ENCODE measurements around the gene FBLN1. TPM values are rescaled to one million over a fixed set of nuclear protein-coding genes. Genes with fewer than 3 reads are reported as not detected.
A peak's percentile ranks its signal among the peaks of the same experiment; 100 is the strongest.
"Not testable (repeated sequence)": the region's sequence is repeated elsewhere in the genome, so short reads cannot be mapped to it uniquely, and the experiment has no call there.

The FBLN1 gene
- total and polyA plus RNA-seq, 9 donors: 62.7 to 394 (median 189) TPM

GRCh38 chr22:45553351-45554039, 50.8 kb downstream of the FBLN1 start:
- Histone ChIP-seq H3K9me3 (no peaks in the 10 kb centered on the region), H3K36me3 (no peaks in the 10 kb centered on the region), H3K27ac (peak overlapping the region; percentile 62 to 84), H3K4me1 (ENCODE audit: insufficient read depth) (peaks cover 42% of the 10 kb centered on the region), H3K4me3 (no peak overlapping the region), H3K27me3 (no peaks in the 10 kb centered on the region)
- WGBS, 3 donors: 5 to 6% (median 5%) methylated on average over 23 of the region's 23 CpGs
- DNase-seq: peak; percentile 87 to 94 (median 91)
- intact Hi-C loops (cut with DNase I): loop anchor here (2.0 to 5.0 kb wide), 6 partner anchors 41 to 286 kb away; no protein-coding TSS in a partner anchor
- TF ChIP-seq POLR2A (IDR thresholded peaks at IDR 0.05) (peak; percentile 31), EP300 (IDR thresholded peaks at IDR 0.05) (no peak), CTCF (IDR thresholded peaks at IDR 0.05) (peak; percentile 88 to 99 (median 97))

GRCh38 chr22:45554040-45554406, 51.3 kb downstream of the FBLN1 start:
- peak in 4 of 5 donors; percentile 64 to 75 (median 69) for DNase-seq
- Histone ChIP-seq H3K36me3 (no peaks in the 10 kb centered on the region), H3K27me3 (no peaks in the 10 kb centered on the region), H3K9me3 (no peaks in the 10 kb centered on the region), H3K4me1 (ENCODE audit: insufficient read depth) (peaks cover 37% of the 10 kb centered on the region), H3K27ac (peak overlapping the region; percentile 62 to 84), H3K4me3 (no peak overlapping the region)
- WGBS, 3 donors: 22 to 26% (median 23%) methylated on average over 16 of the region's 16 CpGs
- TF ChIP-seq EP300 (IDR thresholded peaks at IDR 0.05) (no peak), POLR2A (IDR thresholded peaks at IDR 0.05) (no peak), CTCF (IDR thresholded peaks at IDR 0.05) (peak in 1 of 3 donors; percentile 54)
- intact Hi-C loops (cut with DNase I): loop anchor here (2.0 to 5.0 kb wide), 5 partner anchors 42 to 287 kb away; no protein-coding TSS in a partner anchor

GRCh38 chr22:45554861-45555260, 52.2 kb downstream of the FBLN1 start:
- H3K9me3 ChIP-seq: no peaks in the 10 kb centered on the region
- no peak overlapping the region for H3K4me3 ChIP-seq
- TF ChIP-seq CTCF (IDR thresholded peaks at IDR 0.05) (no peak), EP300 (IDR thresholded peaks at IDR 0.05) (no peak), POLR2A (IDR thresholded peaks at IDR 0.05) (no peak)
- peak overlapping the region; percentile 7 to 84 for H3K27ac ChIP-seq
- H3K4me1 ChIP-seq (ENCODE audit: insufficient read depth): peaks cover 31% of the 10 kb centered on the region
- intact Hi-C loops (cut with DNase I): loop anchor here (2.0 to 5.0 kb wide), 5 partner anchors 43 to 288 kb away; no protein-coding TSS in a partner anchor
- WGBS, 3 donors: 90 to 93% (median 91%) methylated on average over 19 of the region's 19 CpGs
- no peak for DNase-seq
- no peaks in the 10 kb centered on the region for H3K27me3 ChIP-seq
- no peaks in the 10 kb centered on the region for H3K36me3 ChIP-seq

GRCh38 chr22:45557926-45558325, 55.2 kb downstream of the FBLN1 start:
- H3K4me3 ChIP-seq; DNase-seq; H3K36me3 ChIP-seq; H3K27me3 ChIP-seq; intact Hi-C loops (cut with DNase I); H3K4me1 ChIP-seq (ENCODE audit: insufficient read depth); H3K9me3 ChIP-seq; H3K27ac ChIP-seq: not testable (repeated sequence)
- 84 to 93% (median 92%) methylated on average over 7 of the region's 7 CpGs for WGBS, 3 donors

GRCh38 chr22:45560092-45560491, 57.4 kb downstream of the FBLN1 start:
- WGBS, 3 donors: 95 to 99% (median 98%) methylated on average over 3 of the region's 3 CpGs
- DNase-seq; H3K9me3 ChIP-seq; H3K36me3 ChIP-seq; intact Hi-C loops (cut with DNase I); H3K27ac ChIP-seq; H3K4me3 ChIP-seq; H3K4me1 ChIP-seq (ENCODE audit: insufficient read depth); H3K27me3 ChIP-seq: not testable (repeated sequence)

GRCh38 chr22:45560761-45561160, 58.1 kb downstream of the FBLN1 start:
- 97 to 98% (median 97%) methylated on average over 4 of the region's 4 CpGs for WGBS, 3 donors
- DNase-seq; H3K27ac ChIP-seq; H3K4me1 ChIP-seq (ENCODE audit: insufficient read depth); H3K36me3 ChIP-seq; H3K27me3 ChIP-seq; intact Hi-C loops (cut with DNase I); H3K4me3 ChIP-seq; H3K9me3 ChIP-seq: not testable (repeated sequence)
